Esophagus muscularis mucosa (tissue), 3 donors: ENCODE results near the gene MAPK8.

Experiments
- CTCF ChIP-seq, 3 experiments: fragments of 200-600 bp in 2 of 3; fragments of 450-650 bp in 1 of 3; sonication (generic) in 2 of 3; IDR thresholded peaks; one replicate each; pipeline ENCODE4 v1.5.1; 2017 to 2019; ENCODE audit warnings: antibody characterized with exemption in 3 of 3, mild to moderate bottlenecking in 2 of 3, moderate library complexity in 1 of 3
- EP300 ChIP-seq: sonication (generic); formaldehyde crosslinking; IDR thresholded peaks from one replicate; pipeline ENCODE4 v1.6.1; 2017; ENCODE audit warnings: antibody characterized with exemption

- TF ChIP-seq CTCF (IDR thresholded peaks at IDR 0.05), result no peak
- no peak for TF ChIP-seq EP300
Observed at GRCh38 chr10:48353246-48353645, 46.8 kb downstream of the MAPK8 start.
